COLO829 (cell line): Measurements from ENCODE around the gene CAMK2B.

Experiments used
- DNase-seq: peaks from one replicate; pipeline ENCODE4 v3.0.0; 2012; ENCODE audit warnings: low spot score

Gene CAMK2B

DNA sequence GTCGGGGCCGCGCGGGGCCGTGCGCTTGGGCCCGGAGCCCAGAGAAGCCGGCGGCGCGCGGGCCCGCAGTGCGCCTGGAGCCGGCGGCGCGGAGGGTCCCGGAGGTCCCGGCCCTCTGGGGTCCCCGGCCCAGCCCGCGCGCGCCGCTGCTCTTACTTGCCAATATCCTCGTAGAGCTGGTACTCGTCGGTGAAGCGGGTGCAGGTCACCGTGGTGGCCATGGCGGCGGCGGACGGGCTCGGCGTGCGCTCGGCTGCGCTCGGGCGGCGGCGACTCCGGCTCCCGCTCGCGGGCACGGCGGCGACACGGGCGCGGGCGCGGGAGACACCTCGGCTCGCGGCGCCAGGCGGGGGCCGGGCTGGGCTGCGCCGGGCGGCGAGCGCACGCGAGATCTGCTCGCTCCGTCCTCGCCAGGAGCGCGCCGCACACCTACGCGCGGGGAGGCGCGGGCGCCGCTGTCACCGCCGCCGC, at the start of gene CAMK2B:
CAMK2B (minus strand) TSS at position 394 of the 471 bp plus-strand sequence; CDS start at position 221, 173 bp downstream.
- no peak for DNase-seq

DNA sequence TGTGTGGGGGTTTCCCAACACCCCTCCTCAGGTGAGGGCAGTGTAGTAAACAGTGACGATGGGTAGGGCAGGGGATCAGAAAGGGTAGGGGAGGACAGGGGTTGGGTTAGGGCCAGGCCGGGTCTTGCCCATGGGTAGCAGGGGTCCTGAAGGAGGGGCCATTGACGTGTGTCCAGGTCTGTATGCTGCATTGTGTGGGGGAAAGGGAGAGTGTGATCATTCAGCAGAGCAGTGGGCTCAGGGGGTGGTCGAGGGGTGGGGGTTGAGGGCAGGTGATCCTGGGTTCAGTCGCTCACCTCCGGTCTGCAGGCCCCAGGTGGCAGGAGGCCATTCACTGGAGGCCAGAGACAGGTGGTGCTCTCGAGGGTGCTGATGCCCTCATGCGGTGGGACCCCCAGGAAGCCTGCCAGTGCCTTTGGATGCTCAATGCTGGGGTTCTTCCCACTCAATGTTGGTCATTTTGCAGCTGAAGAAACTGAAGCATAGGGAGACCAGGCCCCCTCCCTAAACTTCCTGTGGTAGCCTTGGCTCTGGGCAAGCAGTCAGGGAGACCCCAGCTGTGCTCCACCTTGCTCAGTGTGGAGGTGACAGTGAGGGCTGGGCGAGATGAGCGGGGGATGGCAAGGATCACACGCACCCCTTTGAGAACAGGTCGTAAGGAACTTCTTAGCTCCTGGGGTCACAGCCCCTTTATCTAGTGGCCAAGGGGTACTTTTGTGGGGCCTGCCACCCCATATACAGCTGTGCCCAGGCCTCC, 48.8 kb upstream of the CAMK2B start:
- no peak for DNase-seq

DNA sequence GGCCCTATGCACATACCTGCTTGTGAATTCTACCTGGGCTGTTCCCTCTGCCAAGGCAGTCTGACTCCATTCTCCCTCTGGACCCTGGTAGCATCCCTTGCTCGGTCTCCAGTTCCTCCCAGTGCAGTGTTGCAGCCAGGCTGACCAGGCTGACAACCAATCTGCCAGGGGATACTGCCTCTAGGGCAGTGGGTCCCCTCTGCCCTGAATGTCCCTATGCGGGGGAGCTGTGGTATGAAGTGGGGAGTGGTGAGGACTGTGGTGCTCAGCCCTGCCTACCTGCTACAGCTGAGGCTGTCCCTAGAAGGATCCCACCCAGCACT, 48.0 kb upstream of the CAMK2B start:
- DNase-seq: no peak

DNA sequence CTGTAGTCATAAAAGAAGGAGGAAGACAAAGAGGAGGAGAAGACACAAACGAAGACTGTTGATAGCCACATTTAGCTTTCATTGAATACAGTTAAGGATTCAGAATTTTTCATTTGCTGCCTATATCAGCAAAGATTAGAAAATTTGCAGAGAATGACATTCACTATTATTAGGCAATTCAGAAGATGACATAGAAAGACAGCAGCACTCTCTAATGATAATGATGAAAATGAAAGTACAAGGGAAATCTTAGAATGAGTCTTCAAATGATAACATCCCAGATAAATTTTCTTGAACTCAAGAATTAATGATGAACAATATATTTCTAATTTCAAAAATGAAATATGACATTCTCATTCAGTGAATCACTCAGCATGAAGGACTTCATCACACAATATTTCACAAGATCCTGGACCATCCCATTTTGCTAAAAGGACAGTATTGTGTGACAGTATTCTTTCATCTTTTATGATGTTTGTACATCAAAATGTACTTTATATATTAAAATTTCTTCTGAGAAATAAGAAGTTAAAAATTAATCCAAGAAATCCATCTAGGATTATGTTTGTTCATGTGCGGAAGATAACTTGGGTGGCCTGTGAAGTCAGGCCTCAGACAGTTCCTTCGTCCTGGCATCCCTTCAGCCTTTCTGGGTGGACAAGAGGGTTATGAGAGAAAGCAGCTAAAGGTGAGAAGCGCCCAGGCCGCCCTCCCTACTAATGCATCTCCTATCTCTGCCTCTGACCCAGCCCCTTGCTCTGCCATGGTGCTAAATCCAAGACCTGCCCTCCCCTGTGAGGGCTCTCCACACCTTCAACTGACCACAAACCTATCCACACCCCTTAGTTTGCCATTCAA, 47.4 kb upstream of the CAMK2B start:
- DNase-seq: no peak

DNA sequence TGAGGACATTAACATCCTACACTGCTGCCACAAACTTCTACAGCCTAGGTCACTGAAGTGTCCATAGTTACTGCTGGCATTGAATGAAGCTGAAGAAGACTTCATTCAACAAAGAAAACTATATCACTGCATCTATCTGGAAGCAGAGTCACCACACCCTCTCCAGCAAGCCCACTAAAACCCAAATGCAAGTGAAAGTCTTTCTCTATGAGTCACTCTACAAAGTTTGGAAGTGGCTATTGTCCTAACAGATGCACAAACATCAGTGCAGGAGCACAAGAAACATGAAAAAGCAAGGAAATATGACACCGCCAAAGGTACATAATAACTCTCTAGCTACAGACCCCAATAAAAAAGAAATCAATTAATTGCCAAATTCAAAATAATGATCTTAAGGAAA, 43.5 kb upstream of the CAMK2B start:
- no peak for DNase-seq

DNA sequence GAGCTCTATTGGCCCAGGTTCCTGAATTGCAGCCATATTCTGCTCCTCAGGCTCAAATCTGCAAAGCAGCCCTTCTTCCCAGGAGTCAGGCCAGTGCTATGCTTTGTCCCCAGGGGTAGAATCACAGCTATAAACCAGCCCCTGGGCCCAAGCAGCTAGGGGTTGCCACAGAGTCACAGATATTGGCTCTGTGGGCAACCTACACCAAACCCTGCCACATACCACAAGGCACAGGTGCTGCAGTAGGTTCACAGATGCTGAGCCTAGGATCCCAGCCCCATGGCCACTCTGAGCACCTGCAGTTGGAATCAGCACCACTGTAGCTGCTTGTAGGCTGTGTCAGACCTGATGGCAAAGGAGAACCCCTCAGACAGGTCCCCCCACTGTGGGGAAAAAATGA, 43.1 kb upstream of the CAMK2B start:
- no peak for DNase-seq

DNA sequence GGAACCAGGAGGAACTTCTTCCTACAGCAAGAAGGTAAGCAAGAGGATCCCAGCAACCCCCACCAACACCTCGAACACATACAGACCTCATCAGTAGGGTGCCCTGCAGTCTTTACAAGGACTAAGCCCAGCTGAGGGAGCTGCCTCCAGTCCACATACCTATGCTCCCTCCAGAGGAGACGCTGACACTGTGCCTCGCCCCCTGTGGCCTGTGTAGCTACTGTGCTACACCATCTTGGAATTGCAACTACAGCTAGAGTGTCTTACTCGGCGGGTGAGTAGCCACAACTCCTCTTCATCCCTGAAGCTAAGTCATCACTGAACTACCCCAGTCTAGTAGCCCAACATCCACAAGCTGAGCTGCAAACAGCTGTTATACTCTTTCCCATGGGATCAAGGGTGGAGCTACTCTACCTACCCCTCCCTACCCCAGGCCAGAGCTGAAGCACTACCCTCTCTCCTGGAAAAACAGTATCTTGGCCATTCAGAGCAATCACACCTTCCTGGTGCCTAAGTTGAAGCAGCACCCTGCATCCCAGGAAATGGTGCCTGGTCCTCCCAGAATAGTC, 42.2 kb upstream of the CAMK2B start:
- DNase-seq: no peak

DNA sequence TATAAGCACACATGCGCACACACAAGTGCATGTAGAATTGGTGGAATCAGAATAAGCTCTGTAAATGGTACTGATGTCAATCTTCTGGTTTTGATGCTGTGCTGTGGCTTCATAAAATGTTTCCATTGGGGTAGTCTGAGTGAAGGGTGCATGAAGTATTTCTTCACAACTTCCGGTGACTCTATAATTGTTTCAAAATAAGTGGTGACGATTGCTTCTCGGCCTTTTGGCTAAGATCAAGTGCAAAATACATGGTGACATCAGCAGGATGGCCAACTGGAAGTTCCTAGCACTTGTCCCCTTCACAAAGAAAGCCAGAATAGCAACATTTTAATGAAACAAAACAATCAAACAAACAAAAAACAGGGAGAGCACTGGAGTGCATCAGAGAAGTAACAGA, 41.6 kb upstream of the CAMK2B start:
- DNase-seq: no peak

DNA sequence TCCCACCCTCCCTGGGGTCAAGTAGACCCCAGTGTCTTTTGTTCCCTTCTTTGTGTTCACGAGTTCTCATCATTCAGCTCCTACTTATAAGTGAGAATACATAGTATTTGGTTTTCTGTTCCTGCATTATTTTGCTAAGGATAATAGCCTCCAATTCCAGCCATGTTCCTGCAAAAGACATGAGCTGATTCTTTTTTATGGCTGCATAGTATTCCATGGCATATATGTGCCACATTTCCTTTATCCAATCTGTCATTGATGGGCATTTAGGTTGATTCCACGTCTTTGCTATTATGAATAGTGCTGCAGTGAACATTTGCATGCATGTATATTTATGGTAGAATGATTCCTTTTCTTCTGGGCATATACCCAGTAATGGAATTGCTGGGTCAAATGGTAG, 28.3 kb upstream of the CAMK2B start:
- no peak for DNase-seq

DNA sequence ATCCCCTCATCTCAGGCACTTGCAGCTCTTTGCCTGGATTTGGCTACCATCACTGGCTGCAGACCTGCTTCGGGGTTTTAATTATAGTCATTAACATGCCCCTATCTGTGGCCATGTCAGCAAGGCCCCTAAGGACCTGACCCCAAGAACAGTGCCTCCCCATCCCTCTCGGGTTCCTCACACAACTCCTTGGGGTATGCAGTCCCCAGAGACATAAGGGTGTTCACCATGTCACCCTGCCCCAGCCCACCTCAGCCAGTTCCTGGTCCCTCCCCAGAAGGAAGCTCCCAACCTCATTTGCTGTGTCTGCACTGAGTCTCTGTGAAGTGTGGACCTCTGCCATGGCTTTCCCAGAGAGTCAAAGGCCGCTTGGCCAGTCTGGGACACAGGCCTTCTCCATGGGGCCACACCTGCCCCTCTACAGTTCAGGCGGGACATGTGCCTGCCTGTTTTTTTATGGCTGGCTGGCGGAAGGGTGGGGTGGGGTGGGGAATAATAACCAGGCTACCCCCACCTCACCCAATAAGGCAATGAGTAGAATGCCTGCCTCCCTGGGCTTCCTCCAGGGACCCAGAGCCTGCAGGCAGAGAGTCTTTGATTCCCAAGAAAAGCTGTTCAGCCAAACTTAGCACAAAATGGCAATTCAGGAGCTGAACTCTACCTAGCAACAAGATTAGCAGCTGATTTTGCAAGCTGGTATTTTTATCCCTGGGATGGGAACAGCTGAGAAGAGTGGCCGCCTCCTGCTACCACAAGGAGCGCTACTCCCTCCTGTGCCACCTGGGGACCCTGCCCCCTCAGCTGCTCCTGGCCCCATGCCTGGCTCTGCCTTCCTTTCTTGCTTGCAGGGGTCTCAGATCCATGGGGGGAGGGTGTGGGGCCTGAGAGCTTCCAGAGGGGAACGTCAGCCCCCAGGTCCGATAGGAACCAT, 23.7 kb upstream of the CAMK2B start:
- no peak for DNase-seq

DNA sequence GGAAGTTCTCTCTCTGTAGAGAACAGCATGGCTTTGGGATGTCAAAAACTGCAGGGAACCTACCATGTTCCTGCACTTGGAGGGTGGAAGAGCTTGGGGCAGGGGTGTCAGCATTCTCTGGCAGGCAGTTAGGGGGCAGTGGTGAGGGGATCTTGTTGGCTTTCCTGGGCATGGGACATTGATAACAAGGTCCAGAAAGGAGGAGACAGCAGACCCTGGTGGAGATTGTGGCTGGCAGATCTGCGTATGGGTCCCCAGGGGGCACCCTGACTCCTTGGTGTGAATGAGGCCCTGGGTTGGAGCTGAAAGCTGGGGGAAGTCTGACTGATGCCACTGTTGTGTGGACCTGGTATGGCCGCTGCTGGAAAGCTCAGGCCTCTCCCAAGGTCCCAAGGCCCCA, 22.9 kb upstream of the CAMK2B start:
- DNase-seq: no peak

DNA sequence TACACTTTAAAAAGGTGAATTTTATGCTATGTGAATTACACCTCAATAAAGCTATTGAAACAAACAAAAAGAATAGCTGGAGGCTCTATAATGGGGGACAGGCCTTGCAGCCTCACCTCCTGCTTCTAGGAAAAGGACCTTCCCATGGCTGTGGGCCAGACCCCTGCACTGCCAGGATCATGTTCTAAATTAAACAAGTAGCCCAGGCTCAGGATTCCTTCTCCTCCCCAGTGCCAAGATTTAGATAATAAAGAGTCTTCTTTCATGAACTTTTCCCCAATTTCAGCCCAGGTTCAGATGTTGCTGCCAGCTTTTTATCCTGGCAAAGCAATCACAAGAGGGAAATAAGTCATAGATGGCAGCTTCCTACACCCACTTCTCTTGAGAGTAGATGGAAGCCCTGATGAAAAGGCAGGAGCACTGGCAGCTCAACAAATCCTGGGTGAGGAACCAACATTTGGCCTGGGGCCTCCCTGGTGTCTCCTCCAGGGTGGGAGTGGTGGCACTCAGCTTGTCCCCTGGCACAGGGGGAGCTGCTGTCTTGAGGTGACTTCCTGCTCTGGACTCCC, 22.2 kb upstream of the CAMK2B start:
- no peak for DNase-seq

DNA sequence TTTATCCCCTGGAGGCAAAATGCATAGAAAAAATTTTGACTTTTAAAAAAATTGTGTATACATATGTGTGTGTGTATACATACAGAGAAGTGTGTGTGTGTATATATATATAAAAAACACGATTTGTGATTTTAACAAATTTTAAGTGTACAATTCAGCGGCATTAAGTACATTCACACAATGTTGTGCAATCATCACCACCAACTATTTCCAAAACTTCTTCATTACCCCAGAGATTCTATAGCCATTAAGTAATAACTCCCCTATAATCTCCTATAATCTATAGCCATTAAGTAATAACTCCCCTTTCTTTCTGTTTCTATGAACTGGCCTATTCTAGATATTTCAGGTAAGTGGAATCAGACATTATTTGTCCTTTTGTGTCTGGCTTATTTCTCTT, 20.7 kb upstream of the CAMK2B start:
- no peak for DNase-seq

DNA sequence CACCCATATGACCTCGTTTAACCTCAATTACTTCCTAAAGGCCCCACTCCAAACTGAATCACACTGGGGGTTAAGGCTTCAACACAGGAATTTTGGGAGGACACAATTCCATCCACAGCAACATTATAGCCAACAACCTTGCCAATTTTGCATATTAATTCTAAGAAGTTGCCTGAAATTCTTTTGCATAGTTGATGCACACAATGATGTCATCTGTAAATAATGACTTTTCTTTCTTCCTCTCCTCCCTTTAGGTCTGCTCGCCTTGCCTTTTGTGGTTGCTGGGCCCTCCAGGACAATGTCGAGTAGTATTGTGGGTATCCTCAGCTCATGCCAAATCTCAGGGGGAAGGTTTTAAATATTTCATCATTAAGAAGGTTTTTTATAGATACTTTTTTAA, 16.0 kb upstream of the CAMK2B start:
- DNase-seq: no peak

DNA sequence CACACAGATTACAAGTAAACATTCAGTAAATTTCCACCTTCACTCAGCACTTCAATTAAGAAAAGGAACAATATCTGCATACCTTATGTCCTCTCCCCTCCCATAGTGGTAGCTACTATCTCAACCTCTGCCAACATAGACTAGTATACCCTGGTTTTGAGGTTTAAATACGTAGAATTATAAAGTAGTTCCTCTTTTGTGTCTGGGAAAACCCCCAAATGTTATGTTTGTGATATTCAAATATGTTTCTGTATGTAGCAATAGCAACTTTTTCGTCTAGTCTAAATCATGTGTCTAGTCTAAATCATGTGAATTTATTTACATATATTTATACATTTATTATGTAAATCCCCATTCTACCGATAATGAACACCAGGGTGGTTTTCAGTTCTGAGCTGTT, 13.2 kb upstream of the CAMK2B start:
- DNase-seq: no peak

DNA sequence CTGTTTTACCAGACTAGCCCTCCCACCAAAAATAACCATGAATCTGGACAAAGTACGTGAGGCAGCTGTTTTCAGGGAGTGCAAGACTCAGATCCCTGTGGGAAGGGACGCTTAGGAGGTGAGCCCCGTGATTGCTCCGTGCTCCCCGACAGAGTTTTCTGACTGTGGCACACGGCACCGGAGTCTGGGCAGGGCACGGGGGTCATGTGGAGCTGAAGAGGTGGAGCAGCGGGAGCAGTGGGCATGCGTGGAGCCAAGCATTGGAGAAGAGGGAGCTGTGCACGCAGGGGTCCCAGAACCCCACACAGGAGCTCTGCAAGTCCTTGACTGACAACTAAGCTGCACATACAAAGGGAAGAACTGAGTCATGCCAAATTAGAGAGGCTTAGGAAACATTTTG, 11.1 kb upstream of the CAMK2B start:
- DNase-seq: no peak

DNA sequence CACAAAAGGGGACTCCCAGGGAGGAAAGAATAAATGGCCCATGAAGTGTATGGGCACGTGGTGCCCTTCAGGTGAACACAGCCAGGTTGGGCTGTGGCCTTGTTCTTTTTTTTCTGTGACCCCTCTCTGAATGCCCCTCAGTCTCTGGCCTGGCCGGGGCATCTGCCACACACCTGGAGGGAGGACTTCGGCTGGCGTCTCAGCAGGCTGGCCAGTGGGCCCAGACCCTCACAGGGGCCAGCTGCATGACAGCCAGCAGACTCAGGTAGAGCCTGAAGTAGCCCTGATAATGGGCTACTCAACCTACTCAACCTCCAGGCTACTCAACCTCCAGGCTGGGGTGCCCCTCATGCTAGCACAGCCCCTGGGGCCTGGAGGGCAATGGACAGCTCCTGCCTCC, 9.8 kb upstream of the CAMK2B start:
- no peak for DNase-seq

DNA sequence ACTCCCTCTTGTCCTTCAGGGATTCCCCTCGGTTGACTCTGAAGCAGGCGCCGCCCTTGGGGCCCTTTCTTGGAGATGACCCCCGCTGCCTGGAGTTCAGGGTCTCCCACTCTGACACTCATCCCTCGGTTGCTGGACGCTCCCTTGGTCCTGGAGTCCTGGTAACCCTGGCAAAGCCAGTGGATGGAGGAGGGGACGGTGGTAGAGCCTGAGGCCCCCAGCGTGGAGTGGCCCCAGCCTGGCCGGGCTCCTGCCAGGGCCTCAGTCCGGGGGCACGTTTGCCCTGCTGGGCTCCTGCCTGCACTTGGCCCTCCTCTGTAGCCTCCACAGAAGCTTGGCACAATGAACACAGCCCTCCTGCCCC, 9.3 kb upstream of the CAMK2B start:
- no peak for DNase-seq

DNA sequence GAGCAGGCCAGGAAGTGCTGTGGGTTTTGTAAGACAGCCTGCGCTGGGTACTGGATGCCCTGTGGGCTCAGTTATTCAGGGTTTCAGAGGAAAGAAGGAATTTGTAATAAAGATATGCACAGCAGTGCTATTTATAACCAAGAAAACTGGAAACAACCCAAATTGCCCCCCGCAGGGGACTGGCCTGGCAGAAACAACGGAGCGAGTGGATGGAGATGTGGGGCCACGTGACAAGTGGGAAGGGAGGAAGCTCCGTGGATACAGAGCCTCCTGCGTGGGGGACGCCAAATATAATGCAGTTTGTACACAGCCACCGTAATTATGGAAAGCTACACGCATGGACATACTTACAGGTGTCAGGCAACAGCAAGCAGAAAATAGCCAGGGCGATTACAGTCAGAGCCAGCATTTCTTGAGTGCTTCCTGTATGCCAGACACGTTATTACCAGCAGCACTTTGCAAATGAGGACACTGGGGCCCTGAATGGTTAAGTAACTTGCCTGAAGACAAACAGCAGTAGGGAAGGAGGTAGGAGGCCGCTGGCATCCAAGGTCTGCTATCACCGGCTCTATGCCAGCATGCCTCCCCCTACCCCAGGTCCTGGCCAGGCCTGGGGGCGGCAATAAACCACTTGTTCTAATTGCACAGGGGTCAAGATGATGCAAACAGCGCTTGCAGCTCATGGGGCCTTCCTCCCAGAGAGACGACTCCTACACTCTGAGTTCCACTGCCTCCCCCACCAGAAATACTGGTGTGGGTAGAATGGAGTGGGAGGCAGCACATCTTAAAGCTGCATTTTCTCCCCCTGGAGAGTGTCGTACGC, 8.7 kb upstream of the CAMK2B start:
- DNase-seq: no peak

DNA sequence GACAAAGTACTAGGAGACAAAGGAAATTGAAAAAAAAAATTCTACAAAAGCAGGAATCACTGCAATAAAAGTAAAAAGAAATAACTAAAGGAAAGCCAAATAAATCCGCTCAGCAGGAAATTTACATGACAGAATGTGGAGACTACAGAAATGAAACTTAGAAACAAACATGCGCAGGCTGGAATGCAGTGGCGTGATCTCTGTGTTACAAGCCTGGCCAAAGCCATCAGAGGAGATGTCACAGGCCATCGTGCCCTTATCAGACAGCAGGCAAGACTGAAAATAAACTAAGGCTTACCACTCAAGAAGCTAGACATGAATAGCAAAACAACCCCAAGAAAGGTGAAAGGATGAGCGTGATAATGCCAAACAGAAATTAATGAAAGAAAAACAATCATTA, 6.3 kb upstream of the CAMK2B start:
- DNase-seq: no peak

DNA sequence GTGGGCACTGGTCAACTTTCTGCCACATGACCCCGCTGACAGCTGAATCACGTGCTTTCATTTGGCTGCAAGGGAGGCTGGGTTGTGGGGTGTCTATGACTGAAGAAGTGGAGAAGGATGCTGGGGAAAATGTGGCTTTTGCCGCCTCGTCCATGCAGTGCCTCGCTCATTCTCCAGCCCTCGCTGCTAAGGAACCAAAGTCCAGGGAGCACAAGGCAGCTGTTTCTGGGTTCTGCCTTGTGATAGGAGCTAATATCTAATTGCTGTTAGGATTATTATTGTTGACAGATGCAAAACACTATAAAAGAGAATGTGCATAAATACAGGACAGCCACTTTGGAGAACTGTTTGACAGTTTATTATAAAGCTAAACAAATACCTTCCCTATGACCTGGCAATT, 4.9 kb upstream of the CAMK2B start:
- DNase-seq: no peak
